GM21528 (cell line): ENCODE data around the gene TLE5.
"Not testable (repeated sequence)": the region's sequence is repeated elsewhere in the genome, so short reads cannot be mapped to it uniquely, and the experiment has no call there.

Experiments
- ATAC-seq: cut with Tn5 transposase; IDR thresholded peaks from one replicate; pipeline ENCODE4 v1.9.1; 2021; ENCODE audit warnings: mild to moderate bottlenecking, moderate library complexity; ENCODE audit not compliant: unreplicated experiment, low FRiP score

Gene TLE5

DNA sequence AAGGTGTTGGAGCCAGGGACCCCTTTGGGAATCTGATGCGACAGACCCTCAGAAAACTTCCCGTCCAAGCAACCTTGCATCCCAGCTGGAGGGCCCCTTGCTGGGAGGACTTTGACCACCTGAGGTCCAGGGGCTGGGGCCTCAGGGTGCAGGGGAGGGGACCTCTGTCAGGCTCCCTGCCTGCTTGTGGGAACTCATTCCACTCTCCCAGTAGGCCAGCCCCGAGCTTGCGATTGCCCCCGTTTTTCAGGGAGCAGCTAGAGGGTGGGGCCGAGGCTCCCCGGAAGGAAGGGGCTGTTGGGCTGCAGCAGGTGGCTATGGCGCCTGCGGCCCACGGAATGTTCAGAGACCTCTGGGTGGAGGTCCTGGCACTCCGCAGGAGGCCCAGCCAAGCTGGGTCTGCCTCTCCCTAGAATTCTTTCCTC lies 34.6 kb upstream of the TLE5 start:
- no peak for ATAC-seq

DNA sequence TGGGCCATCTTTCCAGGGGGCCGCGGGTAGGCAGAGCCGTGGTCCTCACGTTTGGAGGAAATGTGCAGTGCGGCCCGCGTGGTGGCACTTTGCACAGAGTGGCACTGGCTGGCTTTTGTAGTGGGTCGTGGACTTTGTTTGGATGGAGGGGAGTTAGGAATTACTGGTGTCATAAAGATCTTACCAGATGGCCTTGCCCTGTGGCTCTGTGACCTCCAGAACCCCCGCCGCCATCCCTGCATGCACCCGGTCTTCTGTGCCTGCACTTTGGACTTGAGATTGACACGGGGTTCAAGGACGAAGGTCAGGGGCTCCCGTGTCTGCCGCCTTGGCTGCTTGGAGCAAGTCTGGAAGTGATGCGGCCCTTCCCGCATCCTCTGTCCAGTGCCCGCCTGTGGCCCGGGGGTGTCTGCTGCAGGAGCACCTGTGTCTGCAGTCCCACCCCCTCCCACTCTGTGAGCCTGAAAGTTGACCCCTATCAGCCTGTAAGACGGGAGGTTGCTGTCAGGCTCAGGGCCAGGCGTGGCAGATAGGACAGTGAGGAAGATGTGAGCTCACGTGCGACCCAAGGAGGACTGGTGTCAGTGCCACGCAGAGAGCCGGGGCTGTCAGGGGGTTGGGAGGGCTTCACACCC lies 34.1 kb upstream of the TLE5 start:
- no peak for ATAC-seq

DNA sequence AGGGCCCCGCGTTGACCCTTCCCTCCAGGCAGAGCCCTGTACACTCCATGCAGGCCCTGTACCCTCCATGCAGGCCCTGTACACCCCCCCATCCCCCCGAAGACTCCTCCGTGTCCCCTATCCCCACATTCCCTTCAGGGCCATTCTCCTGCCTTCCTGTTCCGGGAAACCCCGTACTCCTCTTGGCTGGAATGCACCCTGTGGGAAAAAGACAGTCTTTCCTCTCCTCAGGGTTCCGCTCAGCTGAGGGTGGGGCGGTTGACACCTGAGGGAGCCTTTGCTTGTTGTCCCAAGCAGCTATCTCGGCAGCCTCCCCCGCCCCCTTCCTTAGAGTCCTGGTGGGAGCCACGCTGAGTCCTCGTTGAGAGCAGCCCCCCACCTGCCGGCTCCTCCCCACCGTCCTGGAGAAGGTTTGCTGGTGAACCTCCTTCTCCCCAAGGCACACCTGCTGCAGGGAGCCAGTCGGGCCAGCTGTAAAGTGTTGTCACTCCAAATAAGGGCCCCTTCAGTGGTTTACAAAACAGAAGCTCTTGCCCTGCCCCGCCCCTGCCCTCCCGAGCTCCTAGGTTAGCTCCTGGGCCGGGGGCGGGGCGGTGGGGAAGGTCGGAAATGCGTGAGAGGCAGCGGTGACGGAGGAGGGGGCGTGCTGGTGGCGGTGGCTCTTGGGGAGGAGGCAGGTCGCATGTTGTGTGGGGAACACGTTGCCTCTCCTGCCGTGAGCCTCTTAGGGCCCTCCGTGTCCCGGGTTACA lies 33.3 kb upstream of the TLE5 start:
- no peak for ATAC-seq

DNA sequence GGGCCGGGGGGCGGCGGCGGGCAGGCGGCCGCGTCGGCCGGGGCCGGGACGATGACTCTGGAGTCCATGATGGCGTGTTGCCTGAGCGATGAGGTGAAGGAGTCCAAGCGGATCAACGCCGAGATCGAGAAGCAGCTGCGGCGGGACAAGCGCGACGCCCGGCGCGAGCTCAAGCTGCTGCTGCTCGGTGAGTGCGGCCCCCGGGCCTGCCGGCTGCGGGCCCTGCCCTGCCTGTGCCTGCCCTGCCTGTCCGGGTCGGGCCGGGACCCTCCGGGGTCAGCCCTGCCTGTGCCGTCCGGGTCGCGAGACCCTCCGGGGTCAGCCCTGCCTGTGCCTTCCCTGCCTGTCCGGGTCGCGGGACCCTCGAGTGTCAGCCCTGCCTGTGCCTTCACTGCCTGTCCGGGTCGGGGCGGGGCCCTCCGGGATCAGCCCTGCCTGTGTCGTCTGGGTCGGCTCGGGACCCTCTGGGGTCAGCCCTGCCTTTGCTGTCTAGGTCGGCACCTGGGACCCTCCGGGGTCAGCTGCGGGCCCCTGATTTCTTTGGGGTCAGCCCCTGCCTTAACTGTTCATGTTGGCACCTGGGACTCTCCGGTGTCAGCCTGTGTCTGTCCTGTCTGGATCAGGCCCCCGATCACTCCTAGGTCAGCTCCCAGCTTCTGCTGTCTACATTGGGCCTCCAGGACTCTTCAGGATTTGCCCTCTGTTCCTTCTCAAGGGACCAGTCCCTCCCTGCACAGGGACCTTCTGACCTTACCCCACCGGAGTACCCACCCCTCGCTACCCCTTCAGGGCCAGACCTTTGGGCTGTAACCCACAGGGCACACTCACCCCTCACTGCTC lies 32.5 kb upstream of the TLE5 start:
- ATAC-seq = no peak

DNA sequence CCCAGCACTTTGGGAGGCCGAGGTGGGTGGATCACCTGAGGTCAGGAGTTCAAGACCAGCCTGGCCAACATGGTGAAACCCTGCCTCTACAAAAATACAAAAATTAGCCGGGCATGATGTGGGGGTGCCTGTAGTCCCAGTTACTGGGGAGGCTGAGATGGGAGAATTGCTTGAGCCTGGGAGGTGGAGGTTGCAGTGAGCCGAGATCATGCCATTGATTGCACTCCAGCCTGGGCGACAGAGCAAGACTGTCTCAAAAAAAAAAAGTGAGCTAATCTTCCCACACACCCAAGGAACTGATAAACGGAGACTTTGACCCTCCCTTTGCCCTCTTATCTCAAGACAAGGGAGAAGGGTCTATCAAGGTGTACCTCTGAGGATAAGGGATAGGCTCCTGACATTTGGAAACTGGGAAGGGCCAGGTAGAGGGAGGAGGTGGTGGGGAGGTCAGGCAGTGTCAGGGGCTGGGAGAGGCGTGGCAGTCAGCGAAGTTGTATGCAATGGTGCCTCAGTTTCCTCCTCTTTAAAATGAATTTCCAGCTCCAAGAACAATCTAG lies 27.1 kb upstream of the TLE5 start:
- not testable (repeated sequence) for ATAC-seq

DNA sequence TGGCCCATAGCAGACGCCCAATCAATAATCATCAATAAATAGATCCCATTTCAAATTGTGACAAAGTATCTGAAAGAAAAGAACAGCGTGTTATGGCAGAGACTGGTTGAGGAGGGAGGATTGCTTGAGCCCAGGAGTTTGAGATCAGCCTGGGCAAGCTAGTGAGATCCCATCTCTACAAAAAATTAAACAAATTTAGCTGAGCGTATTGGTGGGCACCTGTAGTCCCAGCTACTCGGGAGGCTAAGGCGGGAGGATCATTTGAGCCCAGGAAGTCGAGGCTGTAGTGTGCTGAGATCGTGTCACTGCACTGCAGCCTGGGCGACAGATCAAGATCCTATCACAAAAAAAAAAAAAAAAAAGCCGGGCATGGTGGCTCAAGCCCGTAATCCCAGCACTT lies 25.5 kb upstream of the TLE5 start:
- no peak for ATAC-seq

DNA sequence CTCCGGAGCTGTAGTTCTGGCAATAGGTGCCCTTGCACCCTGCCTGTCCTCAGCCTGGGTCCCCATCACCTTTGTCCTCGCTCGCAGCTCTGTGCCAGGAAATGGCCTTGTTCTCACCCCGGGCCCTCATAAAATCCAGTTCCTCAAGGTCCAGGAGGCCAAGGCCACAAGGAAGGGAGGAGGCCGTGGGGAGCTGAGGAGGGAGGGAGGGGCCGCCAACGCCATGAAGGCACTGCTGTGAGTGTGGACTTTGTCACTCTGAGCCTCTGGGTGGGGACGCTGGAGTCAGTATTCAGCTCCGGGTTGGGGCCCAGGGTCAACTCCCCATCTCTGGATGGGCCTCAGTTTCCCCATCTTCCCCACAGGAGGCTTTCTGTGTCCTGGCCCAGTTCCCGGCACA lies 22.6 kb upstream of the TLE5 start:
- no peak for ATAC-seq

DNA sequence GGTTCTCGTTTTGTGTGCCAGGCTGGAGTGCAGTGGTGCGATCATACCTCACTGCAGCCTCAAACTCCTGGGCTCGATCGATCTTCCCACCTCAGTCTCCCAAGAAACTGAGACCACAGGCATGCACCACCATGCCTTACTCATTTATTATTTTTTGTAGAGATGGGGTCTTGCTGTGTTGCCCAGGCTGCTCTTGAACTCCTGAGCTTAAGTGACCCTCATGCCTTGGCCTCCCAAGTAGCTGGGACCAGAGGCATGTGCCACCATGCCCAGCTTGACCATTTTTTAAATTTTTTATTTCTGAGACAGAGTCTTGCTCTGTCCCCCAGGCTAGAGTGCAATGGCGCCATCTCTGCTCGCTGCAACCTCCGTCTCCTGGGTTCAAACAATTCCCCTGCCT lies 21.7 kb upstream of the TLE5 start:
- ATAC-seq = no peak

DNA sequence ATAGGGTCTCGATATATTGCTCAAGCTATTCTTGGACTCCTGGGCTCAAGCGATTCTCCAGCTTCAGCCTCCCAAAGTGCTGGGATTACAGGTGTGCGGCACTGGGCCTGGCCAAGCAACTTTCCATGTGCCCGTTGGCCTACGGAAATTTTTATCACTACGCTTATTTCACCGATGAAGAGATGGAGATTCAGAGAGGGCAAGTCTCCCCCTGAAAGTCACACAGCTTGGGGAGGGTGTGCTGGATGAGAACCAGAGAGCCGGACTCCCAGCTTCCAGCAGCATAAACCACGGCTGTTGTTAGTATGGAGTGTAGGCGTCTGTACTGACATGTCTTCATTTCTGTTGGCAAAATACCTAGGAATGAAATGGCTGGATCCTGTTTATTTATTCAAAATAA lies 20.0 kb upstream of the TLE5 start:
- no peak for ATAC-seq

DNA sequence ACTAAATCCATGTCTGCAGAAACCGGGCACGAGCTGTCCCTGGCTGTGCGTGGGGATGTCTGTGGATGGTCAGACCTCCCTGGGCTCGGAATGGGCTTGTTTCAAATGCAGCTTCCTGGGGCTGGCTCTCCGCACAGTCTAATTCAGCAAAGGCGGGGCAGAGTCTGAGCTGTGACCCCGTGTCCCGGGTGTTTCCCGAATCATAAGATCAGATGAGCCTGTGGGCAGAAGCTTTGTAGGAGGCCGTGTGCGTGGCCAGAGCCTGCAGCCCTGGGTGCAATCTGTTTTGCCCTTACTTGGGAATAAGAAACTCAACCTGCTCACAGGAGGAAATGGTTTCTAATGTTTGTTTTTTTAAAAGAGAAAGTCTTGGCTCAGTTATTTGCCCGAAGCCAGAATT lies 18.0 kb upstream of the TLE5 start:
- ATAC-seq = no peak

DNA sequence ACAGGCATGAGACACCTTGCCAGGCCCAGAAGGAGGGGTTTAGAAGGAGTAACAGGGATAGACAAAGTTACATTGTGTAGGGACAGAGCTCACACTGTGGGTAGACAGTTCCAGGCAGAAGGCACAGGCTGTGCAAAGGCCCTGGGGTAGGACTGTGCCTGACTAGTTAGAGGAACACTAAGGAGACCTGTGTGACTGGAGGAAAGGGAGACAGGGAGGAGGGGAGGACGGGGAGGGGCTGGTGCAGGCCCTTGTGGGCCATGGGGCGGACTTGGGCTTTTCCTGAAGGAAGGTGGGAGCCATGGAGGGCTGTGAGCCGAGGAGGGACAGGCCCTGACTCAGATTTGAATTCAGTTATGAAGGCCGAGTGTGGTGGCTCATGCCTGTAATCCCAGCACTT lies 17.3 kb upstream of the TLE5 start:
- no peak for ATAC-seq

DNA sequence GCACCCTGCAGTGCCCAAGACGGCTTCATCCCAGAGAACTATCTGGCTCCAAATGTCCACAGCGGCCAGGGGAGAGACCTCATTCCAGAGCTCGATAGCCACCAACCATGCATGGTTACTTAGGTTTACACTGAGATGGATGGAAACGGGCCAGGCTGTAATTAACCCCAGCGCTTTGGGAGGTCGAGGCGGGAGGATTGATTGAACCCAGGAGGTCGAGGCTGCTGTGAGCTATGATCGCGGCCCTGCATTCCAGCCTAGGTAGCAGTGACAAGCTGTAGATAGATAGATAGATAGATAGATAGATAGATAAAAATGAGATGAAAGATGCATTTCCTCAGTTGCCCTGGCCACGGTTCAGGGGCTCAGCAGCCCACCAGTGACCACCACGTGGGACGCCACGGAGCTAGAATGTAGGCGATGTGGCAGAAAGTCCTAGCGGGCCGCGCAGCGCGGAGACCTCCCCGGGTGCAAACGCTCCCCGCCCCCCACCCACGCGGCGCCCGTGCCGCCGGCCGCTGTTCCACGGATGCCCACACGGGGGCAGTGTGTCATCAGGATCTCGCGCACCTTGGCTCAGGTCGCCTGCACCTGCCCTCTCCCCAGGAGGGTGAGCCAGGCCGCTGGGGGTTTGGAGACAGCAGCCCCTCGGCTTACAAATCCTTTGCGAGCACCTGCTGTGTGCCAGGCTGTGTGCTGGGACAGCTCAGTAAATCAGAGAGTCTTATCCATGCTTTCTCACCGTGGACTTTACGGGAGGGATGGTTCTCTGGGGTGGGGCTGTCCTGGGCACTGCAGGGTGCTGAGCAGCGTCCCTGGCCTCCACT lies 13.5 kb upstream of the TLE5 start:
- no peak for ATAC-seq

DNA sequence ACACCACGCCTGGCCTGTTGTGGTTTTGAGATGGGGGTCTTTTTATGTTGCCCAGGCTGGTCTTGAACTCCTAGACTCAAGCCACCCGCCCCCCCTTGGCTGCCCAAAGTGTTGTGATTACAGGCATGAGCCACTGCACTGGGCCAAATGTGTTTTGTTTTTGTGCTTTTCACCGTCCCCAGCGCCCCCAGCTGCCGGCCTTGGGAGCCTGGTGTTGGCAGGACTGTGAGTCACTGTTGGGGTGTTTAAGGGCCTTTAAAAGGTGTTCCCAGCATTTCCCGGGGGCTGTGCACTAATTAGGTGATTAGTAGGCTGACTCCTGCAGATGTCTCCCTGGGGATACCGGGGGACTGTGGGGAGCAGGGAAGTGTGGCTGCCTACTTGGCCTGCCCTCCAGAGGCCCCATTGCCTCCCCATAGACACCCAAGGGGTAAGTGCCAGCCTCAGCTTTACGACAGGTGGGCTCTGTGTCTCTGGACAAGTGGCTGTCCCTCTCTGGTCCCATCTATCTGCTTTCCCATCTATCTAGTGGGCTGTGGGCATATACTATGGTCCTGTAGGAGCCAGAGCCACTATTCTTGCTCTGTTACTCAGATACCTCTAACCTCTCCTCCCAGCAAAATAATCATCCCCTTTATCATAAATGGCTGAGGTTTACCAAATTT lies 11.8 kb upstream of the TLE5 start:
- no peak for ATAC-seq

DNA sequence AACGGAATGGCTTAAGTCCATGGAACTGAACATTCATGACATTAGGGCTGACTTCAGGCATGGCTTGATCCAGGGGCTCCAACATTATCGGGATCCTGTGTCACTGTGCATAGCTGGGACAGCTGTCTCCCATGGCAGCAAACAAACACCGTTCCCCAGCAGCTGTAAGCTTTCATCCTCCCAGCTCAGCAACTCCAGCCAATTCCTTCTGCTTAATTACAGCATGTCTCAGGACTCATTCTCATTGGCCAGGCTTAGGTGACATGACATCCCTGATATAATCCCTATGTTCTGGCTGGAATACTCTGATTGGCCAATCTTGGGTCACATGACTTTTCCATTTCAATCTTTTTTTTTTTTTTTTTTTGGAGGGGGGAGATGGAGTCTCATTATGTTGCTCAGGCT lies 10.9 kb upstream of the TLE5 start:
- ATAC-seq = no peak

DNA sequence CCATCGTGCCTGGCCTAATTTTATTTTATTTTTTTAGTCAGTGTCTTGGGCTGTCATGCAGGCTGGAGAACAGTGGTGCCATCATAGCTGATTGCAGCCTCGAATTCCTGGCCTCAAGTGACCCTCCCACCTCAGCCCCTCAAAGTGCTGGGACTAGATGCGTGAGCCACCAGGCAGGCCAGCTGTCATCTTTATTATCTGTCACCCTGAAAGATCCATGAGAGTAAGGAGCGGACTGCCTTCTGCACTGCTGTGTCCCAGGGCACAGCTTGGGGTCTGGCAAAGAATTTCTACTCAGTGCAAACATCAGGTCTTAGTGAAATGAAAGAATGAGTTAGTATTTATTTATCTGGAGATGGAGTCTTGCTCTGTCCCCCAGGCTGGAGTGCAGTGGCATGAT lies 9.5 kb upstream of the TLE5 start:
- no peak for ATAC-seq

DNA sequence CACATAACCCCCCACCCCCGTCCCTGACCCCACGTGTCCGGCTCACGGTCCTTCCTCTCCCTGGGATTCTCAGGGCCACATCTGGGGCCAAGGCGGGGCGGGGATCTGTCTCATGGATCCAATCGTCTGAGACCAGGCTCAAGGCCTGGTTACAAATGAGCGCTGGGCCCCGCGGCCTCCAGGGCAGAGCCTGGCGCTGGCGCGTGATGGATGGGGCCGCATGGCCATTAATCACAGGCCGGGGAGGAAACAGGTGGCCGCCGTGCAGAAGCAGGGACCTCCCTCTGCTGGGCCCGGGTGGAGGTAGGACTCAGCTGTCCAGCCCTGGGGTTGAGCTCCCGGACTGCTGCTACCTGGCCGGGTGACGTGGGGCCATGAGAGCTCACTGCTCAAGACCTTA lies 5.8 kb upstream of the TLE5 start:
- no peak for ATAC-seq

DNA sequence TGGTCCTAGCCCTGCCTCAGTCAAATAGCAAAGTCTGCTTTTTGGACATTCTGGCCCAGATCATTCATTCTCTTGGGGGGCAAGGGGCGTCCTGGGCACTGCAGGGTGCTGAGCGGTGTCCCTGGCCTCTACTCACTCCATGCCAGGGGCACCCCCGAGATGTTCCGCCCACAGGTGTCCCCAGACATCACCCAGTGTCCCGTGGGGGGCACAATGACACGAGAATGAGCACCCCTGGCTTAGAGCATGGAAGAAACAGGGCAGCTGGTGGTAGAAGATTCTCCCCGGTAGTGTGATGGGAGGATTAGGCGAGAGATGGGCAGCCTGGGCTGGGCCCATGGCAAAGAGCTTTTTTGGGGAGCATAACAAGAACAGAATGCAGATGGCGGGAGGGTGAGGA lies 5.3 kb upstream of the TLE5 start:
- ATAC-seq = no peak

DNA sequence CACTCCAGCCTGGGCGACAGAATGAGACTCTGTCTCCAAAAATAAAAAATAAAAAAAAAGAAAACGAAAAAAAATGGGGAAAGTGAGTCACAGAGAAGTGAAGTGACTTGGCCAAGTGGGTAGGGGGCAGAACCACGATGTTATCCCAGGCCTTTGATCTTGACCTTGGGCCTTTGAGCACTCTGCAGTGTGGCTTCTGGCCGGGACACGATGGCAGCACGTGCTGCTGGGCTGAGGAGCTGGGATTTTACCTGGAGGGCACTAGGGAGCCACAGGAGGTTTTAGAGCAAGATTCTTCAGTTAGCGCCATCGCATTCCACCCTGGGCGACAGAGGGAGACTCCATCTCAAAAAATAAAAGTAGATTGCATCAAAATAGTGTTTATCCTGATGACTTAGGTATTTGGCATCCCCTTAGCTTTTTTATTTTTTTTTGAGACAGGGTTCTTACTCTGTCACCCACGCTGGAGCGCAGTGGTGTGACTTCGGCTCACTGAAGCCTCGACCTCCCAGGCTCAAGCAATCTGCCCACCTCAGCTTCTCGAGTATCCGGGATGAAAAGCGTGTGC lies 4.3 kb upstream of the TLE5 start:
- ATAC-seq = no peak

DNA sequence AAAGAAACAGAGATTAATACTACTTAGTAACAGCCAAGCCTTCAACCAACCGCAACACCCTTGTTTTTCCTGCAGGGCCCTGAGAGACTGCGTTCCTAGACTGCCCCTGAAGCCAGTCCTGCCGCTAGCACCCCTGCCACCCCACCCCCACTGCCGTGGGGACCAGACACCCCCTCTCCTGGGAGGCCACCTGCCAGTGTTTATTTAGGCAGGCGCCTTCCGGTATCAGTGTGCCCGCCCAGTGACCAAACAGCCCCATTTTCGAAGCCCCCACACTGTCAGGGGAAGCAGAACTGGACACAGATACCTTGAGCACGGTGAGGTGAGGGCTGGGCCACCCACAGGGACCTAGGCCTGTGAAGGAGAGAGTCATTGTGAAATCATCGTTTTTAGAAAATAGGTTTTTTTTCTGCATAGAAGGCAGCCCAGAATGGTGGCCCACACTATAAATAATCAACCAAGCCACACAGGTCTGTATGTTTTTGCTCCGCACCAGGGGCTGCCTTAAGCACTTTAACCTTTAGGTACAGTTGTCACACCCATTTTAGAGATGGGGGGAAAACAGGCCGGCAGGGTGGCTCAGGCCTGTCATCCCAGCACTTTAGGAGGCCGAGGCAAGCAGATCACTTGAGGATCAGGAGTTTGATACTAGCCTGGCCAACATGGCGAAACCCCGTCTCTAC lies 3.5 kb upstream of the TLE5 start:
- no peak for ATAC-seq
